ENCODE measurements around the gene PTPRK.

The PTPRK gene

GRCh38 chr6:128029826-128030225 is 490.6 kb downstream of the PTPRK start:
- no peak for TF ChIP-seq ZFX (IDR thresholded peaks at IDR 0.05)
- TF ChIP-seq, protein P1, sequence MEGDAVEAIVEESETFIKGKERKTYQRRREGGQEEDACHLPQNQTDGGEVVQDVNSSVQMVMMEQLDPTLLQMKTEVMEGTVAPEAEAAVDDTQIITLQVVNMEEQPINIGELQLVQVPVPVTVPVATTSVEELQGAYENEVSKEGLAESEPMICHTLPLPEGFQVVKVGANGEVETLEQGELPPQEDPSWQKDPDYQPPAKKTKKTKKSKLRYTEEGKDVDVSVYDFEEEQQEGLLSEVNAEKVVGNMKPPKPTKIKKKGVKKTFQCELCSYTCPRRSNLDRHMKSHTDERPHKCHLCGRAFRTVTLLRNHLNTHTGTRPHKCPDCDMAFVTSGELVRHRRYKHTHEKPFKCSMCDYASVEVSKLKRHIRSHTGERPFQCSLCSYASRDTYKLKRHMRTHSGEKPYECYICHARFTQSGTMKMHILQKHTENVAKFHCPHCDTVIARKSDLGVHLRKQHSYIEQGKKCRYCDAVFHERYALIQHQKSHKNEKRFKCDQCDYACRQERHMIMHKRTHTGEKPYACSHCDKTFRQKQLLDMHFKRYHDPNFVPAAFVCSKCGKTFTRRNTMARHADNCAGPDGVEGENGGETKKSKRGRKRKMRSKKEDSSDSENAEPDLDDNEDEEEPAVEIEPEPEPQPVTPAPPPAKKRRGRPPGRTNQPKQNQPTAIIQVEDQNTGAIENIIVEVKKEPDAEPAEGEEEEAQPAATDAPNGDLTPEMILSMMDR (conservative IDR thresholded peaks at IDR 0.05), result no peak
- H3K27ac ChIP-seq, result no peak overlapping the region

DNA sequence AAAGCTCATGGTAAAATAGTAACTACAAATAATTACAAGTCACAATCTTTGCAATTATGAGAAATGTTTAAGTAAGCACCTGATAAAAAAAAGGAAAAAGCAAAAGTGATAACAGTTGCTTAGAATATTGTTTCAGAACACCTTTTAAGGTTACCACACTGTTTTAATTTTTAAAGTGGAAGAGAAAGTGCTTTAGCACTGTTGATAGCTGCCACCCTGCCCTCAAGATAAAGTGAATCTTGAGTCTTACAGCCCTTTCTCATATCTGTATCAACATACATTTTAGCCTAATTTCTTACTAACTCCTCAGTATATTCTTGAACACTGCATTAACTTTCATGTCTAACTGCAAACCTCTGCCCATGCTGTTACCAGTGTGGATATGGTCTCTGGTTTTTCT is 492.2 kb downstream of the PTPRK start:
- H3K27ac ChIP-seq, result no peak overlapping the region
- TF ChIP-seq, protein P1 (conservative IDR thresholded peaks at IDR 0.05), result no peak
- no peak for TF ChIP-seq ZFX (IDR thresholded peaks at IDR 0.05)

DNA sequence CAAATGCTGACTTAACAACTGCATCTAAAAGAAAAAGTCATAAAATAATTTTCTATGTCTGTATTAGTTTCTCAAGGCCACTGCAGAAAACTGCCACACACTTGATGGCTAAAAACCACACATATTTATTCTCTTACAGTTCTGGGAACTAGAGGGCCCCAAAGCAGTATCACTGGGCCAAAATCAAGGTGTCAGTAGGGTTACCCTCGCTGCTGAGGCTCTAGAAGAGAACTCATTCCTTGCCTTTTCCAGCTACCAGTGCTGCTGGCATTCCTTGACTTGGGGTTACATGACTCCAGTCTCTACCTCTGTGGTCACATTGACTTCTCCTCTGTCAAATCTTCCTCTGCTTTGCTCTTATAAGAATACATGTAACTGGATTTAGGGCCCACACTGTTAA is 494.9 kb downstream of the PTPRK start:
- TF ChIP-seq ZFX (IDR thresholded peaks at IDR 0.05), result no peak
- TF ChIP-seq, protein P1 (conservative IDR thresholded peaks at IDR 0.05), result no peak
- H3K27ac ChIP-seq, result no peak overlapping the region

DNA sequence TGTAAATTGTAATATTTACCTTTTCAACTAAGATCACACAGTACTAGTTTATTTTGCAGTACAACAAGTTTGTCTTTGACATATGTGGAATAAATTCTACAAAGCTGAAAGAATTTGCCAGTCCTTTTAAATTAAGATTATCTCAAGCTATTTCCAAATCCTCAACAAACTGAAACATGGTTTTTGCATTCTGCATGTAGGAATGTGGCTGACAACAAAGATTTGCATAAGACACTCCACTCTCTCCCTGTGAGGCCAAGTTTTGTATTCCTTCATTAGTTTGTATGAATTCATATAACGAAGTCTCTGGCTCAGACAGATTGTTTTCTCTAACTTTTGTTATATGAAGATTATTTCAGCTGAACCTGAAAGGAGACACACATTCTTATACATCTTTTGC is 495.4 kb downstream of the PTPRK start:
- no peak for TF ChIP-seq ZFX (IDR thresholded peaks at IDR 0.05)
- TF ChIP-seq, protein P1 (conservative IDR thresholded peaks at IDR 0.05), result no peak
- H3K27ac ChIP-seq, result no peak overlapping the region

DNA sequence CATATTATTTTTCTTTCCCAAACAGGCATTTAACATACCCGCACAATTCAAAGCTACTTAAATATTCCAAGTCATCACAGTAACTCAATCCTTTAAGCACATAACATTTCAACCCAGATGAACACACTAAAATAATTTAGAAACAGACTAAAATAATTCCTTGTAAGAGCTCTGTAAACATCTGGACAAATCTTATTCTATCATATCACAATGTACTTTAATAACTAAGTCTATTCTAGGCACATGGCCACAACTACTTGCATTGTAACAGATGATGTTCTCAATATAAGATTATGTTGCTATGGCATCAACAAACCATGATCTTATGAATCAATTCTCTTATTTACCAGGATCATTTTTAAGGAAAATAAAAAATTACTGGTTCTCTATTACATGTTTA is 496.4 kb downstream of the PTPRK start:
- TF ChIP-seq, protein P1 (conservative IDR thresholded peaks at IDR 0.05), result no peak

GRCh38 chr6:128018821-128019220 is 501.6 kb downstream of the PTPRK start:
- TF ChIP-seq, protein P1 (conservative IDR thresholded peaks at IDR 0.05), result no peak
- TF ChIP-seq ZFX (IDR thresholded peaks at IDR 0.05), result no peak
- H3K27ac ChIP-seq, result no peak overlapping the region

More for the DNA sequence above, 496.4 kb downstream of the PTPRK start:
- H3K27ac ChIP-seq, result no peak overlapping the region

DNA sequence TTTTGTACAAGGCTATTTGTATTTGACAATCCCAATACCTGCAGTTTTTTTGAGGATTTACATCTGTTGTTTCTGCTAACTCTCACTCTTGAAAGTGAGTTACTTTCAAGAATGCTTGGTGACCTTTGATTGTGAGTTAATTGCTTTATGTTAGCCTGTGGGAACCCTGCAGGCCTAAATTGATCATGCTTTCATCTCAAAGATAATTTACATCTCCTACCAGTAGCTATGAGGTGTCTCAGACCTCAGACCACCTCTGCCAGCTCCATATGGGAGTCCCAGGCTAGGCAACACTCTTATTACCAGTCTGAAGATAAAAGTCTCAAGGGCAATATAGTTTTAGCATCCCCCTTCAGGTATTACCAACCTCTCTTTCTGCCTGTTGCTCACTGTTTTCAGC is 503.1 kb downstream of the PTPRK start:
- TF ChIP-seq, protein P1 (conservative IDR thresholded peaks at IDR 0.05), result no peak
- TF ChIP-seq ZFX (IDR thresholded peaks at IDR 0.05), result no peak

More for the DNA sequence above, 503.1 kb downstream of the PTPRK start:
- no peak overlapping the region for H3K27ac ChIP-seq
